ENCODE results near the gene KCNH2. TPM values are rescaled to one million over a fixed set of nuclear protein-coding genes. Genes with fewer than 3 reads are reported as not detected.

The KCNH2 gene
- total RNA-seq, 2 experiments from 2014 or later: 5.8 to 7.5 TPM

DNA sequence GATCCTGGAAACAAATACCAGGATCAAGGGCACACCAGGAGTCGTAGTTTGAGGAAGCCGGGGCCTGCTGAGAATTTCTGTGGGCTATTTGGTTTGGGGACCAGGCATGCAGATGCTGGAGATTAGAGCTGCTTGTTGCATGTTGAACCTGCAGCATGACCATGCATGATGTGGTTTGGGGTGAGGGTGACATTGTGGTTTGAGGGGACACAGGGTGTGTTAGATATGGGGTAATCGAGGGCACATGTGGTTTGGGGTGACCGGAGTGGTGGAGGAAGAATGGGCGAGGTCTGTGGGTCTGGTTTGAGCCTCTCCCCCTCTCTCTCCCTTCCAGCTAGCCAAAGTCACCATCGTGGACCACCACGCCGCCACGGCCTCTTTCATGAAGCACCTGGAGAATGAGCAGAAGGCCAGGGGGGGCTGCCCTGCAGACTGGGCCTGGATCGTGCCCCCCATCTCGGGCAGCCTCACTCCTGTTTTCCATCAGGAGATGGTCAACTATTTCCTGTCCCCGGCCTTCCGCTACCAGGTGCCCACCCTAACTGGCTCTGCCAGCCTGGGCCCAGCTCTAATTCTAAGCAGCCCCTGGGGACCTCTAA, 22.9 kb upstream of the KCNH2 start:
- intact Hi-C loops (cut with micrococcal nuclease; ENCODE audit: unreplicated experiment): no loop called here
- H3K4me1 ChIP-seq (ENCODE audit: insufficient read depth, low read length, poor library complexity, severe bottlenecking): peaks cover 9% of the 10 kb centered on the region
- no peaks in the 10 kb centered on the region for H3K36me3 ChIP-seq (ENCODE audit: insufficient read depth, low read length)
- no peaks in the 10 kb centered on the region for H3K79me2 ChIP-seq (ENCODE audit: insufficient read depth, low read depth, low read length)
- H3K4me3 ChIP-seq (ENCODE audit: low read depth, low read length, poor library complexity, severe bottlenecking): no peak overlapping the region
- CTCF ChIA-PET (ENCODE audit: unreplicated experiment): interaction anchor here (0.5 kb wide), 1 partner anchor 62 kb away, joined by 3 read pairs; no protein-coding TSS in a partner anchor
- no peaks in the 10 kb centered on the region for H3K9me2 ChIP-seq (ENCODE audit: insufficient read depth, low read length)
- no peak for DNase-seq (ENCODE audit: low spot score)
- H2AFZ ChIP-seq (ENCODE audit: low read length): no peak overlapping the region
- H4K20me1 ChIP-seq (ENCODE audit: insufficient read depth, low read length): no peaks in the 10 kb centered on the region
- no peak overlapping the region for H3K4me2 ChIP-seq (ENCODE audit: low read length)
- no peaks in the 10 kb centered on the region for H3K9me3 ChIP-seq (ENCODE audit: low read length)
- POLR2A ChIA-PET: no interaction called here
- TF ChIP-seq, protein P1, sequence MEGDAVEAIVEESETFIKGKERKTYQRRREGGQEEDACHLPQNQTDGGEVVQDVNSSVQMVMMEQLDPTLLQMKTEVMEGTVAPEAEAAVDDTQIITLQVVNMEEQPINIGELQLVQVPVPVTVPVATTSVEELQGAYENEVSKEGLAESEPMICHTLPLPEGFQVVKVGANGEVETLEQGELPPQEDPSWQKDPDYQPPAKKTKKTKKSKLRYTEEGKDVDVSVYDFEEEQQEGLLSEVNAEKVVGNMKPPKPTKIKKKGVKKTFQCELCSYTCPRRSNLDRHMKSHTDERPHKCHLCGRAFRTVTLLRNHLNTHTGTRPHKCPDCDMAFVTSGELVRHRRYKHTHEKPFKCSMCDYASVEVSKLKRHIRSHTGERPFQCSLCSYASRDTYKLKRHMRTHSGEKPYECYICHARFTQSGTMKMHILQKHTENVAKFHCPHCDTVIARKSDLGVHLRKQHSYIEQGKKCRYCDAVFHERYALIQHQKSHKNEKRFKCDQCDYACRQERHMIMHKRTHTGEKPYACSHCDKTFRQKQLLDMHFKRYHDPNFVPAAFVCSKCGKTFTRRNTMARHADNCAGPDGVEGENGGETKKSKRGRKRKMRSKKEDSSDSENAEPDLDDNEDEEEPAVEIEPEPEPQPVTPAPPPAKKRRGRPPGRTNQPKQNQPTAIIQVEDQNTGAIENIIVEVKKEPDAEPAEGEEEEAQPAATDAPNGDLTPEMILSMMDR (conservative IDR thresholded peaks at IDR 0.05; ENCODE audit: low read length): no peak
- TF ChIP-seq EZH2phosphoT487 (IDR thresholded peaks at IDR 0.05; ENCODE audit: borderline replicate concordance, low read depth, low read length): no peak
- no peak overlapping the region for H3K27ac ChIP-seq (ENCODE audit: low read depth, low read length, poor library complexity, severe bottlenecking)
- BruUV-seq (replicated peaks): no TSS peak

DNA sequence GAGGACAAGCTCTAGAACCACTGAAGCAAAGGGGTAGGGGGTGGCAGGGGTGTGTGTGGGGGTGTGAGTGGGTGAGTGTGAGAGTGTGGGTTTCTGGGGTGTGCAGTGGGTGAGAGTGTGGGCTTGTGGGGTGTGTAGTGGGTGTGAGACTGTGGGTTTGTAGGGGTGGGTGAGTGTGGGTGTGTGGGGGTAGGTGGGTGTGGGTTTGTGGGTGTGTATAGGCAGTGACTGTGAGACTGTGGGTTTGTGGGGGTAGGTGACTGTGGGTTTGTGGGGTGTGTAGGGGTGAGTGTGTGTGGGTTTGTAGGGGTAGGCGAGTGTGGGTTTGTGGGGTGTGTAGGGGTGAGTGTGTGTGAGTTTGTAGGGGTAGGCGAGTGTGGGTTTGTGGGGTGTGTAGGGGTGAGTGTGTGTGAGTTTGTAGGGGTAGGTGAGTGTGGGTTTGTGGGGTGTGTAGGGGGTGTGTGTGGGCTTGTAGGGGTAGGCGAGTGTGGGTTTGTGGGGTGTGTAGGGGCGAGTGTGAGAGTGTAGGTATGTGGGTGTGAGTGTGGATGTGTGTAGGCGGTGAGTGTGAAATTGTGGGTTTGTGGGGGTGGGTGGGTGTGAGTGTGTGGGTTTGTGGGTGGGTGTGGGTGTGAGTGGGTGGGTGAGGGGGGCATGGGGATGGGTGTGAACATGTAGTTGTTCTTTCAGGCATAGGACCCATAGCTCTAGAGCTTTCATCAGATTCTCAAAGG, 21.5 kb upstream of the KCNH2 start:
- no peaks in the 10 kb centered on the region for H3K36me3 ChIP-seq (ENCODE audit: insufficient read depth, low read length)
- H3K9me2 ChIP-seq (ENCODE audit: insufficient read depth, low read length): no peaks in the 10 kb centered on the region
- no peak for TF ChIP-seq EZH2phosphoT487 (IDR thresholded peaks at IDR 0.05; ENCODE audit: borderline replicate concordance, low read depth, low read length)
- TF ChIP-seq, protein P1 (conservative IDR thresholded peaks at IDR 0.05; ENCODE audit: low read length): no peak
- ChIA-PET CTCF (ENCODE audit: unreplicated experiment) (no interaction called here), POLR2A (interaction anchor here (0.6 kb wide), 2 partner anchors 16 to 64 kb away, joined by 3 read pairs; no protein-coding TSS in a partner anchor)
- H4K20me1 ChIP-seq (ENCODE audit: insufficient read depth, low read length): no peaks in the 10 kb centered on the region
- no peak overlapping the region for H2AFZ ChIP-seq (ENCODE audit: low read length)
- H3K9me3 ChIP-seq (ENCODE audit: low read length): no peaks in the 10 kb centered on the region
- H3K27ac ChIP-seq (ENCODE audit: low read depth, low read length, poor library complexity, severe bottlenecking): no peak overlapping the region
- BruUV-seq (replicated peaks): no TSS peak
- peaks cover 15% of the 10 kb centered on the region for H3K4me1 ChIP-seq (ENCODE audit: insufficient read depth, low read length, poor library complexity, severe bottlenecking)
- DNase-seq (ENCODE audit: low spot score): no peak
- no peak overlapping the region for H3K4me3 ChIP-seq (ENCODE audit: low read depth, low read length, poor library complexity, severe bottlenecking)
- intact Hi-C loops (cut with micrococcal nuclease; ENCODE audit: unreplicated experiment): no loop called here
- H3K79me2 ChIP-seq (ENCODE audit: insufficient read depth, low read depth, low read length): no peaks in the 10 kb centered on the region
- H3K4me2 ChIP-seq (ENCODE audit: low read length): no peak overlapping the region

DNA sequence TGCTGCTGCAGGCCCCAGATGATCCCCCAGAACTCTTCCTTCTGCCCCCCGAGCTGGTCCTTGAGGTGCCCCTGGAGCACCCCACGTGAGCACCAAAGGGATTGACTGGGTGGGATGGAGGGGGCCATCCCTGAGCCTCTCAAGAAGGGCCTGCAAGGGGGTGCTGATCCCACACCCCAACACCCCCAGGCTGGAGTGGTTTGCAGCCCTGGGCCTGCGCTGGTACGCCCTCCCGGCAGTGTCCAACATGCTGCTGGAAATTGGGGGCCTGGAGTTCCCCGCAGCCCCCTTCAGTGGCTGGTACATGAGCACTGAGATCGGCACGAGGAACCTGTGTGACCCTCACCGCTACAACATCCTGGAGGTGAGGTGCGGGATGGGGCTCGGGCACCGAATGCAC, 20.9 kb upstream of the KCNH2 start:
- ChIA-PET CTCF (ENCODE audit: unreplicated experiment) (no interaction called here), POLR2A (interaction anchor here (0.6 kb wide), 2 partner anchors 15 to 64 kb away, joined by 3 read pairs; no protein-coding TSS in a partner anchor)
- H3K79me2 ChIP-seq (ENCODE audit: insufficient read depth, low read depth, low read length): no peaks in the 10 kb centered on the region
- H3K27ac ChIP-seq (ENCODE audit: low read depth, low read length, poor library complexity, severe bottlenecking): no peak overlapping the region
- H2AFZ ChIP-seq (ENCODE audit: low read length): no peak overlapping the region
- H4K20me1 ChIP-seq (ENCODE audit: insufficient read depth, low read length): no peaks in the 10 kb centered on the region
- intact Hi-C loops (cut with micrococcal nuclease; ENCODE audit: unreplicated experiment): no loop called here
- H3K4me2 ChIP-seq (ENCODE audit: low read length): no peak overlapping the region
- H3K9me3 ChIP-seq (ENCODE audit: low read length): no peaks in the 10 kb centered on the region
- TF ChIP-seq, protein P1 (conservative IDR thresholded peaks at IDR 0.05; ENCODE audit: low read length): no peak
- TF ChIP-seq EZH2phosphoT487 (IDR thresholded peaks at IDR 0.05; ENCODE audit: borderline replicate concordance, low read depth, low read length): no peak
- no peaks in the 10 kb centered on the region for H3K36me3 ChIP-seq (ENCODE audit: insufficient read depth, low read length)
- peaks cover 21% of the 10 kb centered on the region for H3K4me1 ChIP-seq (ENCODE audit: insufficient read depth, low read length, poor library complexity, severe bottlenecking)
- no TSS peak for BruUV-seq (replicated peaks)
- no peak overlapping the region for H3K4me3 ChIP-seq (ENCODE audit: low read depth, low read length, poor library complexity, severe bottlenecking)
- no peak for DNase-seq (ENCODE audit: low spot score)
- no peaks in the 10 kb centered on the region for H3K9me2 ChIP-seq (ENCODE audit: insufficient read depth, low read length)
